Upper lobe of left lung (tissue), 4 donors: ENCODE data around the gene ZDHHC8.

Experiments used
- CTCF ChIP-seq, 6 experiments: fragments of 450-650 bp in 4 of 6; fragments of 200-600 bp in 2 of 6; sonication (generic) in 2 of 6; IDR thresholded peaks; one replicate each; pipeline ENCODE4 v1.5.1; 2016 to 2019; ENCODE audit warnings: antibody characterized with exemption in 6 of 6
- EP300 ChIP-seq, 4 donors: sonication (generic); formaldehyde crosslinking; IDR thresholded peaks; one replicate each; pipeline ENCODE4 v1.5.1; 2017; ENCODE audit warnings: antibody characterized with exemption in 4 of 4, control low read depth in 2 of 4
- POLR2A ChIP-seq, 4 donors: fragments of 450-650 bp; IDR thresholded peaks; one replicate each; pipeline ENCODE4 v1.5.1; 2016 to 2017; ENCODE audit warnings: antibody characterized with exemption in 4 of 4, mild to moderate bottlenecking in 2 of 4

GRCh38 chr22:20167643-20168322, 36.2 kb downstream of the ZDHHC8 start:
- TF ChIP-seq CTCF (IDR thresholded peaks at IDR 0.05) (no peak), EP300 (IDR thresholded peaks at IDR 0.05) (no peak), POLR2A (IDR thresholded peaks at IDR 0.05) (no peak)
